ENCODE measurements around the gene LYPD8.
"Not testable (repeated sequence)": the region's sequence is repeated elsewhere in the genome, so short reads cannot be mapped to it uniquely, and the experiment has no call there.

The LYPD8 gene

GRCh38 chr1:248755517-248755916 lies at the start of gene LYPD8:
Gene LYPD8 (minus strand): TSS chr1:248755759. CDS start chr1:248751081, 4,678 bp downstream.
- no peak for DNase-seq

GRCh38 chr1:248804771-248805681 lies 49.5 kb upstream of the LYPD8 start:
- DNase-seq: no peak

GRCh38 chr1:248803501-248803900 lies 47.9 kb upstream of the LYPD8 start:
- not testable (repeated sequence) for DNase-seq

- DNase-seq: no peak
Observed at GRCh38 chr1:248802454-248802853, 46.9 kb upstream of the LYPD8 start.

GRCh38 chr1:248800459-248800858 lies 44.9 kb upstream of the LYPD8 start:
- DNase-seq: no peak

- no peak for DNase-seq
Observed at GRCh38 chr1:248798791-248799190, 43.2 kb upstream of the LYPD8 start.

GRCh38 chr1:248794663-248795062 lies 39.1 kb upstream of the LYPD8 start:
- not testable (repeated sequence) for DNase-seq

- DNase-seq: no peak
Observed at GRCh38 chr1:248793592-248793991, 38.0 kb upstream of the LYPD8 start.

- no peak for DNase-seq
Observed at GRCh38 chr1:248792342-248792741, 36.8 kb upstream of the LYPD8 start.

GRCh38 chr1:248791010-248791409 lies 35.5 kb upstream of the LYPD8 start:
- DNase-seq: no peak

GRCh38 chr1:248790456-248790855 lies 34.9 kb upstream of the LYPD8 start:
- DNase-seq: no peak

- DNase-seq: not testable (repeated sequence)
Observed at GRCh38 chr1:248789337-248789736, 33.8 kb upstream of the LYPD8 start.

GRCh38 chr1:248788327-248788726 lies 32.8 kb upstream of the LYPD8 start:
- no peak for DNase-seq

- DNase-seq: no peak
Observed at GRCh38 chr1:248787430-248787829, 31.9 kb upstream of the LYPD8 start.

GRCh38 chr1:248786156-248786555 lies 30.6 kb upstream of the LYPD8 start:
- no peak for DNase-seq

- DNase-seq: no peak
Observed at GRCh38 chr1:248783367-248783766, 27.8 kb upstream of the LYPD8 start.

- DNase-seq: no peak
Observed at GRCh38 chr1:248782416-248783141, 27.0 kb upstream of the LYPD8 start.

- no peak for DNase-seq
Observed at GRCh38 chr1:248779350-248779749, 23.8 kb upstream of the LYPD8 start.

- no peak for DNase-seq
Observed at GRCh38 chr1:248778906-248779305, 23.3 kb upstream of the LYPD8 start.

- DNase-seq: no peak
Observed at GRCh38 chr1:248776991-248777390, 21.4 kb upstream of the LYPD8 start.

- DNase-seq: no peak
Observed at GRCh38 chr1:248775441-248775840, 19.9 kb upstream of the LYPD8 start.

- DNase-seq: no peak
Observed at GRCh38 chr1:248759644-248760043, 4.1 kb upstream of the LYPD8 start.

- no peak for DNase-seq
Observed at GRCh38 chr1:248758352-248758751, 2.8 kb upstream of the LYPD8 start.

- no peak for DNase-seq
Observed at GRCh38 chr1:248757784-248758195, 2.2 kb upstream of the LYPD8 start.

Data from NK-92 treated with Interleukin-12 subunit alpha and Interleukin-12 subunit beta, amount 100 ng/mL, for 24 hours (cell line).